GM23248 (cell line): ENCODE measurements around the gene PAIP2.

ENCODE experiments used
- EZH2 ChIP-seq: fragments of 200-600 bp; sonication (generic); IDR thresholded peaks from 2 replicates; pipeline ENCODE4 v1.6.1; 2018; ENCODE audit warnings: antibody characterized with exemption, mild to moderate bottlenecking; ENCODE audit not compliant: insufficient read depth, poor library complexity, severe bottlenecking
- EZH2phosphoT487 ChIP-seq: fragments of 200-600 bp; sonication (generic); IDR thresholded peaks from 2 replicates; pipeline ENCODE4 v1.6.1; 2018; ENCODE audit warnings: antibody characterized with exemption, moderate library complexity, mild to moderate bottlenecking, low read depth; ENCODE audit not compliant: insufficient read depth

GRCh38 chr5:139315056-139315615, 26.5 kb upstream of the PAIP2 start:
- TF ChIP-seq EZH2 = no peak
- no peak for TF ChIP-seq EZH2phosphoT487
